Transverse colon (tissue), 4 donors: ENCODE data around the gene PCNX2.

ENCODE experiments used
- EP300 ChIP-seq: sonication (generic); formaldehyde crosslinking; IDR thresholded peaks from one replicate; pipeline ENCODE4 v1.6.1; 2017; ENCODE audit warnings: antibody characterized with exemption, low read depth
- POLR2A ChIP-seq: fragments of 450-650 bp; IDR thresholded peaks from one replicate; pipeline ENCODE4 v1.6.1; 2016; ENCODE audit warnings: antibody characterized with exemption, mild to moderate bottlenecking, moderate library complexity
- POLR2AphosphoS5 ChIP-seq, 3 donors: sonication (generic); formaldehyde crosslinking; IDR thresholded peaks; one replicate each; pipeline ENCODE4 v1.6.1; 2016; ENCODE audit warnings: antibody characterized with exemption in 3 of 3
- TF ChIP-seq, protein P1 (sequence below), 5 experiments: fragments of 200-600 bp in 3 of 5; fragments of 450-650 bp in 2 of 5; sonication (generic) in 3 of 5; IDR thresholded peaks; 1 replicate in 2 of 5; 2 replicates in 3 of 5; pipeline ENCODE4 v1.5.1; 2016 to 2017; ENCODE audit warnings: antibody characterized with exemption in 5 of 5, inconsistent platforms in 3 of 5, mild to moderate bottlenecking in 2 of 5, moderate library complexity in 1 of 5

DNA sequence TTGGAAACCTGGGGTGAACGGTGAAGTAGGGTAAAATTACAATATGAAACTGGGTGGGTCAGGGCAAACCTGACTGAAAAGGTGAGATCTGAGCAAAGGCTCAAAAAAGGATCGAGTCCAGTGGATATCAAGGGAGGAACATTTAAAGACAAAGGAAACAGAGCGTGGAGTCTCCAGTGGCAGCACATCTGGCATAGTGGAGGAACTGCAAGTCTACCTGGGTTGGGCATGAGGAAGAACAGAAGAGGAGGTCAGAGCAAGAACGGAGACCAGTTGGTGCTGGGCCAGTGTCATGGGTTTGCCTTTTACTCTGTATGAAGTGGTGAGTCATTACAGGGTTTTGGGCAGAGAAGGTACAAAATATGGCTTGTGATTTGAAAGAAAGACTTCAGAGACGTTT, 181.4 kb downstream of the PCNX2 start:
- TF ChIP-seq, protein P1, sequence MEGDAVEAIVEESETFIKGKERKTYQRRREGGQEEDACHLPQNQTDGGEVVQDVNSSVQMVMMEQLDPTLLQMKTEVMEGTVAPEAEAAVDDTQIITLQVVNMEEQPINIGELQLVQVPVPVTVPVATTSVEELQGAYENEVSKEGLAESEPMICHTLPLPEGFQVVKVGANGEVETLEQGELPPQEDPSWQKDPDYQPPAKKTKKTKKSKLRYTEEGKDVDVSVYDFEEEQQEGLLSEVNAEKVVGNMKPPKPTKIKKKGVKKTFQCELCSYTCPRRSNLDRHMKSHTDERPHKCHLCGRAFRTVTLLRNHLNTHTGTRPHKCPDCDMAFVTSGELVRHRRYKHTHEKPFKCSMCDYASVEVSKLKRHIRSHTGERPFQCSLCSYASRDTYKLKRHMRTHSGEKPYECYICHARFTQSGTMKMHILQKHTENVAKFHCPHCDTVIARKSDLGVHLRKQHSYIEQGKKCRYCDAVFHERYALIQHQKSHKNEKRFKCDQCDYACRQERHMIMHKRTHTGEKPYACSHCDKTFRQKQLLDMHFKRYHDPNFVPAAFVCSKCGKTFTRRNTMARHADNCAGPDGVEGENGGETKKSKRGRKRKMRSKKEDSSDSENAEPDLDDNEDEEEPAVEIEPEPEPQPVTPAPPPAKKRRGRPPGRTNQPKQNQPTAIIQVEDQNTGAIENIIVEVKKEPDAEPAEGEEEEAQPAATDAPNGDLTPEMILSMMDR (IDR thresholded peaks at IDR 0.05): no peak
- TF ChIP-seq POLR2A (no peak), POLR2AphosphoS5 (IDR thresholded peaks at IDR 0.05) (no peak), EP300 (no peak)
